Testis (tissue), 3 donors: ENCODE measurements around the gene ANO10. TPM values are rescaled to one million over a fixed set of nuclear protein-coding genes. Genes with fewer than 3 reads are reported as not detected.

Experiments used
- DNase-seq: peaks from one replicate; pipeline ENCODE4 v3.0.0-alpha.2; 2019
- H3K27ac ChIP-seq, 2 donors: fragments of 200-600 bp; sonication (generic); one replicate each; pipeline ENCODE4 v1.5.1; 2019
- H3K27me3 ChIP-seq: fragments of 200-600 bp; sonication (generic); one replicate; pipeline ENCODE4 v1.5.1; 2019
- H3K36me3 ChIP-seq: fragments of 200-600 bp; sonication (generic); one replicate; pipeline ENCODE4 v1.5.1; 2017; ENCODE audit warnings: low read depth; ENCODE audit errors: missing control alignments
- H3K4me1 ChIP-seq: fragments of 200-600 bp; sonication (generic); one replicate; pipeline ENCODE4 v1.5.1; 2019
- H3K4me3 ChIP-seq, 2 donors: fragments of 200-600 bp; sonication (generic); one replicate each; pipeline ENCODE4 v1.5.1; 2017 to 2019
- H3K9me3 ChIP-seq: fragments of 200-600 bp; sonication (generic); one replicate; pipeline ENCODE4 v1.5.1; 2017
- CTCF ChIP-seq, 3 experiments: fragments of 450-650 bp in 2 of 3; fragments of 200-600 bp in 1 of 3; sonication (generic) in 1 of 3; IDR thresholded peaks; one replicate each; pipeline ENCODE4 v1.5.1; 2016 to 2019; ENCODE audit warnings: antibody characterized with exemption in 3 of 3, mild to moderate bottlenecking in 2 of 3, moderate library complexity in 1 of 3
- POLR2A ChIP-seq: fragments of 450-650 bp; IDR thresholded peaks from one replicate; pipeline ENCODE4 v1.6.1; 2017; ENCODE audit warnings: antibody characterized with exemption, mild to moderate bottlenecking, moderate library complexity
- WGBS, 2 donors: methylation state at CpG; one replicate each; pipeline ENCODE4 v1.1.5; 2018; 5-methylcytosine and 5-hydroxymethylcytosine counted together
- intact Hi-C: fragments of 100-400 bp; cut with DNase I; formaldehyde crosslinking; loops from one replicate; pipeline ENCODE4 v1.15.1; 2023; ENCODE audit warnings: low total_unique reads
- polyA plus RNA-seq: library from polyadenylated mRNA; stranded (reverse); fragments of 350-450 nt; fragmentation: Illumina TruSeq; extraction: RNeasy Lipid Tissue Mini Kit (QIAGEN cat#74804); gene quantifications from one replicate; pipeline ENCODE4 v1.2.3, GENCODE V29; 2014; ENCODE audit warnings: low read depth, low replicate concordance; ENCODE audit not compliant: insufficient read depth
- total RNA-seq, 2 donors: library from RNA; depleted of rRNA; stranded (reverse); fragments of >200 nt; gene quantifications; one replicate each; pipeline ENCODE4 v1.2.3, GENCODE V29; 2016

ANO10 gene
- total and polyA plus RNA-seq, 3 donors from 2014 or later, result 19.9 to 26.3 (median 25.0) TPM

- H3K27ac ChIP-seq, result no peak overlapping the region
- H3K4me1 ChIP-seq, result no peaks in the 10 kb centered on the region
- TF ChIP-seq POLR2A, result no peak
- no peak for TF ChIP-seq CTCF (IDR thresholded peaks at IDR 0.05)
- no peaks in the 10 kb centered on the region for H3K9me3 ChIP-seq
- no peaks in the 10 kb centered on the region for H3K36me3 ChIP-seq
- intact Hi-C loops, result no loop called here
- H3K27me3 ChIP-seq, result no peaks in the 10 kb centered on the region
- H3K4me3 ChIP-seq, result no peak overlapping the region
- WGBS, 2 donors, result 79 to 100% methylated on average over 1 of the region's 1 CpG
- DNase-seq, result no peak
These were observed 143.6 kb downstream of the ANO10 start for GRCh38 chr3:43478118-43478785.

- TF ChIP-seq CTCF (IDR thresholded peaks at IDR 0.05) (no peak), POLR2A (no peak)
- Histone ChIP-seq H3K9me3 (no peaks in the 10 kb centered on the region), H3K27ac (no peak overlapping the region), H3K4me3 (no peak overlapping the region), H3K27me3 (no peaks in the 10 kb centered on the region), H3K4me1 (no peaks in the 10 kb centered on the region), H3K36me3 (no peaks in the 10 kb centered on the region)
- 87 to 88% methylated on average over 6 of the region's 6 CpGs for WGBS, 2 donors
- intact Hi-C loops, result no loop called here
- no peak for DNase-seq
These were observed 144.2 kb downstream of the ANO10 start for GRCh38 chr3:43477600-43477999.

DNA sequence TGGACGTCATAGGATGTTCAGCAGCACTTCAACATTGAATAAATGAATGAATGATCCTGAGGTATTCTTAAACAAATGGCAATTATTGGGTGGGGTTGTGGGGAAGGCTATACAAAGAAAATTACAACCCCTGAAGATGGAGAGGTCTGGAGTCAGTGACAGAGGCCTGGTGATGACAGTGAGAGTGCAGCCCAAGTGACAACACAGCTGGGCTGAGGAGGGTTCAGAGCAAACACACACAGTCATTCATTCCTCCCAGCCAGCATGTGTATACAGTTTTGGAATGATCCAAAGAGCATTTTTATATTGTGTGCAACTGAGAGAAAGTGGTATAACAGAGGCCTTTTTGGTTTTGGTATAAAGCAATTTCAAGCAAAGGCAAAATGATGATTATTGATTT lies 148.1 kb downstream of the ANO10 start:
- H3K36me3 ChIP-seq, result no peaks in the 10 kb centered on the region
- no peak overlapping the region for H3K4me3 ChIP-seq
- no peaks in the 10 kb centered on the region for H3K27me3 ChIP-seq
- intact Hi-C loops, result no loop called here
- no peaks in the 10 kb centered on the region for H3K4me1 ChIP-seq
- no peak for TF ChIP-seq CTCF (IDR thresholded peaks at IDR 0.05)
- no peak for TF ChIP-seq POLR2A
- no peak for DNase-seq
- H3K9me3 ChIP-seq, result no peaks in the 10 kb centered on the region
- WGBS, 2 donors, result 84 to 100% methylated on average over 1 of the region's 1 CpG
- H3K27ac ChIP-seq, result no peak overlapping the region

GRCh38 chr3:43473244-43473643 lies 148.6 kb downstream of the ANO10 start:
- TF ChIP-seq CTCF (IDR thresholded peaks at IDR 0.05), result no peak
- no peak for TF ChIP-seq POLR2A
- intact Hi-C loops, result no loop called here
- Histone ChIP-seq H3K4me3 (no peak overlapping the region), H3K36me3 (no peaks in the 10 kb centered on the region), H3K9me3 (no peaks in the 10 kb centered on the region), H3K27ac (no peak overlapping the region), H3K4me1 (no peaks in the 10 kb centered on the region), H3K27me3 (no peaks in the 10 kb centered on the region)
- no peak for DNase-seq
- WGBS, 2 donors, result 93 to 94% methylated on average over 10 of the region's 10 CpGs

DNA sequence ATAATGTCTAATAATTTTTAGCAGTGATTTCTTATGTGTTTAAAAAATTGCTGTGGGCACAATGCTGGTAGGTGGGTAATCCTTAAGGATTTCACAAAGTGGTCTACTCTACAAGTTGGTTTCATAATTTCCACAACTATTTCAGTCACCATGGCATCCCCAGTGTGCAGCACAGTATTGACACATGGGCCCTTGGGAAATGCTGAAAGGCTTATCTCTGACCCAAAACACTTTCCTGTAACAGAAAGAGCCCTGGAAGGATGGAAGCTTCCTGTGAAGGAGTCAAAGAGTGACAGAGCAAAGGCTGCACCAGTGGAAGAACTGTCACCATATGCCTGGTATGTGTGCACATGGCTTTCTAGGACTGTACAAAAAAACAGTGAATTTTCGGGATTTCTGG lies 153.7 kb downstream of the ANO10 start:
- Histone ChIP-seq H3K4me3 (no peak overlapping the region), H3K36me3 (no peaks in the 10 kb centered on the region), H3K27ac (no peak overlapping the region), H3K4me1 (no peaks in the 10 kb centered on the region), H3K9me3 (no peaks in the 10 kb centered on the region), H3K27me3 (no peaks in the 10 kb centered on the region)
- 76 to 82% methylated on average over 1 of the region's 1 CpG for WGBS, 2 donors
- DNase-seq, result no peak
- no peak for TF ChIP-seq CTCF (IDR thresholded peaks at IDR 0.05)
- TF ChIP-seq POLR2A, result no peak
- intact Hi-C loops, result no loop called here
